ENCODE data around the gene ECE1.

- TF ChIP-seq MAX (IDR thresholded peaks at IDR 0.05) (no peak), CEBPB (IDR thresholded peaks at IDR 0.05) (no peak), TCF12 (IDR thresholded peaks at IDR 0.05; ENCODE audit: low read depth) (no peak), FOXM1 (IDR thresholded peaks at IDR 0.05; ENCODE audit: borderline replicate concordance, low read depth) (no peak), USF1 (IDR thresholded peaks at IDR 0.05) (no peak)
These were observed 73.1 kb downstream of the ECE1 start for GRCh38 chr1:21216835-21217811.
